SK-N-SH treated with all-trans-retinoic acid at 6 μM for 48 hours (cell line): ENCODE results near the gene SH3GLB1.
A peak's percentile ranks its signal among the peaks of the same experiment; 100 is the strongest.

ENCODE experiments used
- ATAC-seq: fragments of 200-7000 bp; cut with Tn5 transposase; 3 replicates; pipeline ENCODE4 v1.9.1; 2020; ENCODE audit warnings: mild to moderate bottlenecking, moderate library complexity
- CREB5 ChIP-seq: fragments of 250-450 bp; sonication (Bioruptor Pico); IDR thresholded peaks from 2 replicates; pipeline ENCODE4 v1.5.1; 2020; ENCODE audit warnings: low read depth, mild to moderate bottlenecking, moderate library complexity
- ESRRG ChIP-seq: fragments of 250-450 bp; sonication (Bioruptor Pico); IDR thresholded peaks from 2 replicates; pipeline ENCODE4 v1.6.1; 2021; ENCODE audit warnings: mild to moderate bottlenecking
- ISL1 ChIP-seq: fragments of 250-450 bp; sonication (Bioruptor Pico); IDR thresholded peaks from 2 replicates; pipeline ENCODE4 v2.1.2; 2022; ENCODE audit warnings: mild to moderate bottlenecking, moderate library complexity
- OSR1 ChIP-seq: fragments of 250-450 bp; sonication (Bioruptor Pico); IDR thresholded peaks from 2 replicates; pipeline ENCODE4 v1.8.0; 2022; ENCODE audit warnings: moderate library complexity, mild to moderate bottlenecking, inconsistent platforms
- POU6F1 ChIP-seq: fragments of 250-450 bp; sonication (Bioruptor Pico); IDR thresholded peaks from 2 replicates; pipeline ENCODE4 v1.8.0; 2021; ENCODE audit warnings: low read depth, mild to moderate bottlenecking, moderate library complexity, borderline replicate concordance
- TCF4 ChIP-seq: fragments of 250-450 bp; sonication (Bioruptor Pico); IDR thresholded peaks from 2 replicates; pipeline ENCODE4 v1.8.0; 2021; ENCODE audit warnings: mild to moderate bottlenecking, moderate library complexity, borderline replicate concordance
- ZC3H10 ChIP-seq: fragments of 250-450 bp; sonication (Bioruptor Pico); IDR thresholded peaks from 2 replicates; pipeline ENCODE4 v1.5.1; 2021; ENCODE audit warnings: mild to moderate bottlenecking, moderate library complexity
- ZFP3 ChIP-seq: fragments of 250-450 bp; sonication (Bioruptor Pico); IDR thresholded peaks from 2 replicates; pipeline ENCODE4 v1.5.0; 2020; ENCODE audit warnings: mild to moderate bottlenecking, moderate library complexity
- ZNF8 ChIP-seq: fragments of 450-650 bp; formaldehyde crosslinking; IDR thresholded peaks from 2 replicates; pipeline ENCODE4 v1.5.0; 2020; ENCODE audit warnings: mild to moderate bottlenecking, moderate library complexity

Gene SH3GLB1

GRCh38 chr1:86788300-86789206 lies 84.2 kb downstream of the SH3GLB1 start (continued):
- TF ChIP-seq TCF4 (no peak), OSR1 (no peak), ZNF8 (CRISPR knock-in tag) (no peak)

GRCh38 chr1:86795316-86795715 lies 90.9 kb downstream of the SH3GLB1 start:
- no peak for TF ChIP-seq ESRRG (CRISPR knock-in tag)
- no peak for TF ChIP-seq CREB5 (CRISPR knock-in tag)
- TF ChIP-seq POU6F1 (CRISPR knock-in tag), result no peak
- no peak for TF ChIP-seq ZFP3 (CRISPR knock-in tag)
- TF ChIP-seq ZC3H10 (CRISPR knock-in tag), result no peak
- 0 out of 2 replicates have a peak, but pooled peaks have one; percentile 36 for TF ChIP-seq ISL1 (CRISPR knock-in tag)
- no peak for ATAC-seq
